Vagina (tissue), 2 donors: ENCODE data around the gene VSTM2B.

Experiments
- POLR2A ChIP-seq, 2 donors: fragments of 450-650 bp; IDR thresholded peaks; one replicate each; pipeline ENCODE4 v1.6.1; 2017; ENCODE audit warnings: antibody characterized with exemption in 2 of 2, mild to moderate bottlenecking in 2 of 2, moderate library complexity in 2 of 2
- TF ChIP-seq, protein P1 (sequence below), 3 experiments: fragments of 450-650 bp in 2 of 3; fragments of 200-600 bp in 1 of 3; sonication (generic) in 1 of 3; IDR thresholded peaks; one replicate each; pipeline ENCODE4 v1.5.1; 2017 to 2019; ENCODE audit warnings: antibody characterized with exemption in 3 of 3, mild to moderate bottlenecking in 2 of 3, moderate library complexity in 2 of 3

DNA sequence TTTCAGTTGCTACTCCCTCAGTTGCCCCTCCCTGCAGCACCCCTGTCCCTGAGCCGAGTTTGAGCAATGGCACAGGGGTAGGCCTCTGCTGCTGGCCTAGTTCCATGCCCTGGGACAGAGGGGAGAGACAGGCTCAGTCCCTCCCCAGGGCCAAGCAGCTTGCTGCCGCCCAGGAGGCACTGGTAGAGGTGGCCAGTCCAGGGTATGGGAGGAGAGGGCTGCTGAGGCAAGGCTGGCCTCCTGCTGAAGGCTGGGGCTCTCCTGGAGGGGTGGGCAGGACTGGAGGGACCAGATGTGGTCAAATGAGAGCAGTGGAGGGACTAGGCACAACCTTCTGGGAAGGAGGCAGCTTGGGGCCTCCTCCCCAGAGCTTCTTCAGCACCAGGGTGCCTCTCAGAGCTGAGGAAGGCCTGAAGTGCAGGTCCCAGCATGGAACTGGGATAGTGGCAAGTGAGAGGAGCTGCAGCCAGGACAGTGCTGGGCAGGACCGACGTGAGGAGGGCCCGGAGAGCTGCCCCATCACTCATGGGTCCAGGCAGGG lies 29.8 kb upstream of the VSTM2B start:
- no peak for TF ChIP-seq POLR2A (IDR thresholded peaks at IDR 0.05)
- TF ChIP-seq, protein P1, sequence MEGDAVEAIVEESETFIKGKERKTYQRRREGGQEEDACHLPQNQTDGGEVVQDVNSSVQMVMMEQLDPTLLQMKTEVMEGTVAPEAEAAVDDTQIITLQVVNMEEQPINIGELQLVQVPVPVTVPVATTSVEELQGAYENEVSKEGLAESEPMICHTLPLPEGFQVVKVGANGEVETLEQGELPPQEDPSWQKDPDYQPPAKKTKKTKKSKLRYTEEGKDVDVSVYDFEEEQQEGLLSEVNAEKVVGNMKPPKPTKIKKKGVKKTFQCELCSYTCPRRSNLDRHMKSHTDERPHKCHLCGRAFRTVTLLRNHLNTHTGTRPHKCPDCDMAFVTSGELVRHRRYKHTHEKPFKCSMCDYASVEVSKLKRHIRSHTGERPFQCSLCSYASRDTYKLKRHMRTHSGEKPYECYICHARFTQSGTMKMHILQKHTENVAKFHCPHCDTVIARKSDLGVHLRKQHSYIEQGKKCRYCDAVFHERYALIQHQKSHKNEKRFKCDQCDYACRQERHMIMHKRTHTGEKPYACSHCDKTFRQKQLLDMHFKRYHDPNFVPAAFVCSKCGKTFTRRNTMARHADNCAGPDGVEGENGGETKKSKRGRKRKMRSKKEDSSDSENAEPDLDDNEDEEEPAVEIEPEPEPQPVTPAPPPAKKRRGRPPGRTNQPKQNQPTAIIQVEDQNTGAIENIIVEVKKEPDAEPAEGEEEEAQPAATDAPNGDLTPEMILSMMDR (IDR thresholded peaks at IDR 0.05) = no peak
